NCI-H345 treated with DMSO at 0.1 percent for 48 hours (cell line): Measurements from ENCODE around the gene LCLAT1.
"Not testable (repeated sequence)": the region's sequence is repeated elsewhere in the genome, so short reads cannot be mapped to it uniquely, and the experiment has no call there.

Experiments used
- DNase-seq: peaks from one replicate; lab custom pipeline; 2025; ENCODE audit not compliant: unreplicated experiment; lab: John Stamatoyannopoulos, UW

LCLAT1 gene

GRCh38 chr2:30583204-30583749 is 136.2 kb downstream of the LCLAT1 start:
- DNase-seq = no peak

DNA sequence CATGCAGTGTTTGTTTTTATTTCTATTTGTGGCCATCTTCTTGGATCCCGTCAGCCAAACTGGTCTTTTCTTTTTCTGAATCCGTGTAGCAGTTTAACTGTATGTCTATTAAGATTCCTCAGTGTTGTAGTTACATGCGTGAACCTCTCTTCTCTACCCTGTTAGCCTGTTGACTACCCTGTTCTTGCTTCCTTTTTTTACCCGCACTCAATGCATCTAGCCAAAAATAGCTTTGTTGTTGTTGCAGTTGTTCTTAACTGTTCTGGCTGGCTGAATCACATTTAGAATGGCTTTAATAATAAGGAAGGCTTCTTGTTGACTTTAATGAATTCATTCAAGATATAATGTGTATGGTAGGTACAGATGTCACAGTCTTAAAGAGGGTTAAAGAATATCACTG is 137.1 kb downstream of the LCLAT1 start:
- DNase-seq = no peak

DNA sequence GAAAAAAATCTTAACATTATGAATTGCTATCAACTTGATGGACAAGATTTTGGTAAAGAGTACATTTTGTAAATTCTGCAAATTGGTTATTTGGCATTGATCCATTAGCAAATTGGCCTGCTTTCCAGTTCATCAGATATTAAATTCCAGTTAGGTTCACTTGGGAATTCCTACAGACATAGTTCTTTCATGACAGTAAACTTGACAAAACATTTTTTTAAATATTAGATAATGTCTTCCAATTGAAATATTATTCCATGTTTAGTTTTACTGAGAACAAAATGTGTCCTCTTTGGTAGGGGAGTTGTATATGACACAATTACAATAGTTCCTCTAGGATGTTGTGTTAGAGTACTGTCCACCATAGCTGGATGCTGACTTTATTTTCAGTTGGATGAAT is 141.9 kb downstream of the LCLAT1 start:
- DNase-seq = no peak

- DNase-seq = no peak
These were observed 143.4 kb downstream of the LCLAT1 start for GRCh38 chr2:30590407-30590806.

- no peak for DNase-seq
These were observed 144.1 kb downstream of the LCLAT1 start for GRCh38 chr2:30591186-30591585.

DNA sequence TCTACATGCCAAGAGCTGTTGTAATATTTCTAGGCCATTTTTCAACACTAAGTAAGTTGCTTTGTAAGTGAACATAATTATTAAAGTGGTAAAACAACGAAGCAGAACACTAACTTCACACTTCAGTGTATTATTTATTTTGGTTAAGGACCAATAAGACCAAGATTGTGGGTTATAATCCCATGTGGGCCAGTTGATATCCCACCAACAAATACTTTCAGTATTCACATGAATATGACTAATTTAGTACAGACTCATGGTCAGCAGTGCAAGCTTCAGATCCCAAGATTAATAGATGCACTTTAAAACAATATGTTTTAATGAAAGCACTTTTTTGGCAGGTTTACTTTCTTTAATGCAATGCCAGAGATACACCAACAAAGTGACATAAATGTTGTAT is 154.3 kb downstream of the LCLAT1 start:
- no peak for DNase-seq

DNA sequence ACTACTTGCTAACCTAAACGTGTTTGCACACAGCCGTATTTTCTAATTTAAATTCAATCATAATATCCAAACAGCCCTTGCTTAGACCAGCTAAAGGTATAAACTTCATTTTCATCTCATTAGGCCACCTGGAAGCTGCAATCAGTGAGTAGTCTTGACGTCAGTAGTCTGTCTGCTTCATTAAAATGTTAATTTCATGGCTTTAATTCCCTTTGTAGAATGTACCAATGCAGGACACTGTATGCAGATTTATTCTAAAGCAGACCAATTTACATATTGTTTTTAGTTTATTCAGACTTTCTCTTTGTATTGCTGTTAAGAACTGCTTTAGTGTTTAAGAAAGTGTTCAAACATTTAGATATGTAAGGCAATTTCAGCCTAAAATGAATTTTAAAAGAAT is 158.2 kb downstream of the LCLAT1 start:
- DNase-seq = no peak

GRCh38 chr2:30608643-30609042 is 161.6 kb downstream of the LCLAT1 start:
- no peak for DNase-seq

DNA sequence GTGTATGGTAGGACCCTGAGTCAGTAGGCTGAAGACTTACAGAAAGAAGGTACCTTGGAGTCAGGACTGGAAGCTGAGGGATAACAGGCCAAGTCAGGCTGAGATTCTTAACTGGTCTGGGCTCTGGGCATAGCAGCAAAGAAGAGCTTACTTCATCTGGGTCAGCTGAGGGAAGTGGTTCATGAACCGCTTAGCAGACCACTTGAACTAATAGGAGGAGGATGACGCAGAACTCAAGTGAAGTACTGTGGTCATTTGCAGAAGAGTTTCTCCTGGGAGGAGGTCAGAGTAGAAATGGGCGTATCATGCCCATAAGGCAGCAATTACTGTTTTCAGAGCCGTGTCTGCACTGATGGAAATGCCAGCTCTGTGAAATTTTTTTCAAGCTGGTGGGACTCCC is 164.5 kb downstream of the LCLAT1 start:
- no peak for DNase-seq

GRCh38 chr2:30612371-30612770 is 165.3 kb downstream of the LCLAT1 start:
- DNase-seq = no peak

- DNase-seq = no peak
These were observed 166.0 kb downstream of the LCLAT1 start for GRCh38 chr2:30613001-30613400.

GRCh38 chr2:30614227-30614626 is 167.2 kb downstream of the LCLAT1 start:
- DNase-seq = not testable (repeated sequence)

- DNase-seq = no peak
These were observed 168.9 kb downstream of the LCLAT1 start for GRCh38 chr2:30615926-30616325.

DNA sequence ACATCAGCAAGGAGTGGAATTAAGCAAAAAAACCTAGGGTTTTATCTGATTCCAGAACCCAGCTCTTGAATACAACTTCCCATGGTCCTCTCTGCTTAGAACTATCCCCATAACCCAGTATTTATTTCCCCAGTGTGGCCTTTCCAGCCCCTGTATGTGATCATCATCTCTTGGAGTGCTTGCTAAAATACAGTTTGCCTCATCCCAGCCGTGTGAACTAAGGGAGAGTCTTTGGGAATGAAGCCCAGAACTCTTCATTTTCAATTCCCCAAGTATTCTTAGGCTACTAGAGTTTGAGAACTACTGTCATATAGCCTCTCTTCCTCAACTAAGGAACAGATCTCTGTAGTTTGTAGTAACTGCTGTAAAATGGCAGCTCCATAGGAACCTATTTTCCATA is 173.1 kb downstream of the LCLAT1 start:
- no peak for DNase-seq

- no peak for DNase-seq
These were observed 174.8 kb downstream of the LCLAT1 start for GRCh38 chr2:30621836-30622235.

DNA sequence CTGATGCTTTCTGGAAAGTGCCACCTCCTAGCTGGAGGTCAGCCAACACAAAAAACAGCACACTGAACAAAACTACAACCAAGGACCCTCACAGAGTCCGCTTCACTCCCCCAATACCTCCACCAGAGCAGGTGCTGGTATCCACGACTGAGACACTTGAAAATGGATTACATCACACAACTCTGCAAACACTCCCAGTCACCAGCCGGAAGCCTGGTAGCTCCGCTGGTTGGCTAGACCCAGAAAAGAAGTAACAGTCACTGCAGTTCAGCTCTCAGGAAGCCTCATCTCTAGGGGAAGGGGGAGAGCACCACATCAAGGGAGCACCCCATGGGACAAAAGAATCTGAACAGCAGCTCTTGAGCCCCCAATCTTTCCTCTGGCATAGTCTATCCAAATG is 175.4 kb downstream of the LCLAT1 start:
- DNase-seq = no peak

DNA sequence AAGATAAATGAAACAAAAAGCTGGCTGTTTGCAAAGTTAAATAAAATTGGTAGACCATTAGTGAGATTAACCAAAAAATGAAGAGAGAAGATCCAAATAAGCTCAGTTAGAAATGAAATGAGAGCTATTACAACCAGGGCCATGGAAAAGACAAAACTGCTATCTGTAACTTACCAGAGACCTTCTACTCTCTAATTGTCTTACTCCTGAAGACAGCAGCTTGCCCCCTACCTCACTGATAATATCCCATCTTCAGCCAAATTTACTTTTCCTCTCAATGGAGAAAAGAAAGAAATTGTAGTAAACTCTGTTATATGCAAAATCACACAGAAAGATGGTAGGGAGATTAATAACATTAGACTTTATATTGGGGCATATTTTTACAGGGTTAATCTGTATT is 178.2 kb downstream of the LCLAT1 start:
- no peak for DNase-seq

- no peak for DNase-seq
These were observed 178.7 kb downstream of the LCLAT1 start for GRCh38 chr2:30625701-30626100.

GRCh38 chr2:30626397-30626796 is 179.4 kb downstream of the LCLAT1 start:
- DNase-seq = no peak

DNA sequence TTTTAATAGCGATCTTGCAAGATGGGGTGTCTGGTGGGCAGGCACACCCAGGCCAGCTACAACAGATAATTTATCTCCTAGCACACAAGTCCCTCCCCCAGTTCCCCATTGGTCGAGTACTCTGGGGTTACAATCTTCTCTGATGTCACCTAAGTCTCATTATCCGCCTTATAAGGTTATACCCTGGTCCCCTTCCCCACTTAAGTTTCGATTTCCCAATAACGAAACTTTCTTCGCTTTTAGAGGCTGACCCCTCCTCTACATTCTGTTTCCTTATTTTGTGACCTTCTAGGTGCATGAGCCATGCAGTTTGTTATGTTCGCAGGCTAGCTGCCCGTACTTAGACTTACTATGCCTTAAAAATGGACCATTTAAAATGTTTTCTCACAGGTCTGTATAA is 180.1 kb downstream of the LCLAT1 start:
- DNase-seq = no peak

DNA sequence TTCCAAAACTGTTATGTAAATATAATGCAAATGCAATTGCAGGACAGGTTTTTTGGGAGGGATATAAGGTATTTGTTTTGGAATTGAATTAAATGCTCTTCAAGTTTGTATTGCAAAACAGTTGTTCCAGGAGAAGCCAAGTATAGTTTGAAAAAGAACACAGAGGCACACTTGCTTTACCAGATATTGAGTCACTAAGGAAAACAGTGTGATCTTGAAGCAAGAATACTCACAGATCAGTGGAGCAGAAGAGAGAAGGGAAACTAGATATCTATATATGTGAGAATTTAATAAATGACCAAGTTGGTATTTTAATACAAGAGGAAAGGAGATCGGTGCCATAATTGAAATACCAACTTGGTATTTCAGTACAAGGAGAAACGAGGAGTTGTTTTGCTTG is 181.3 kb downstream of the LCLAT1 start:
- no peak for DNase-seq

GRCh38 chr2:30629866-30630265 is 182.8 kb downstream of the LCLAT1 start:
- DNase-seq = no peak

- DNase-seq = no peak
These were observed 184.1 kb downstream of the LCLAT1 start for GRCh38 chr2:30631051-30631671.
